HEK293 (cell line): ENCODE measurements around the gene PTPRN2.

Experiments used
- CTCF ChIA-PET: fragments of 350-600 bp; formaldehyde crosslinking; extraction: SDS; loops from one replicate; lab custom pipeline; 2021; ENCODE audit warnings: antibody characterized with exemption; lab: Yijun Ruan, JAX
- POLR2A ChIA-PET: fragments of 300-600 bp; formaldehyde crosslinking; extraction: SDS; loops from one replicate; lab custom pipeline; 2020; ENCODE audit warnings: antibody characterized with exemption, inconsistent platforms; lab: Yijun Ruan, JAX
- H3K27ac ChIP-seq: fragments of 200-500 bp; sonication (Bioruptor generic); 2 replicates; pipeline ENCODE4 v1.5.1; 2014; ENCODE audit warnings: low read depth, low read length, control low read depth, inconsistent platforms; ENCODE audit errors: extremely low read depth
- H3K36me3 ChIP-seq, 2 experiments: fragments of 200-500 bp in 1 of 2; sonication (Bioruptor generic) in 1 of 2; 1 replicate in 1 of 2; 2 replicates in 1 of 2; pipeline ENCODE4 v1.5.1; 2014 to 2017; ENCODE audit warnings: inconsistent platforms in 2 of 2, low read length in 2 of 2; ENCODE audit not compliant: control insufficient read depth in 2 of 2, insufficient read depth in 1 of 2
- H3K4me1 ChIP-seq: fragments of 200-500 bp; sonication (Bioruptor generic); 2 replicates; pipeline ENCODE4 v1.5.1; 2014; ENCODE audit warnings: mild to moderate bottlenecking, low read length, inconsistent platforms; ENCODE audit not compliant: control insufficient read depth, insufficient read depth
- H3K4me3 ChIP-seq: 2 replicates; pipeline ENCODE4 v1.5.1; 2011; ENCODE audit warnings: low read depth, mild to moderate bottlenecking, control low read depth, low read length, moderate library complexity
- H3K9me3 ChIP-seq: fragments of 200-500 bp; sonication (Bioruptor generic); 2 replicates; pipeline ENCODE4 v1.5.1; 2014; ENCODE audit warnings: low read depth, low read length, inconsistent platforms; ENCODE audit not compliant: control insufficient read depth, insufficient read depth
- EGR2 ChIP-seq: fragments of 450-650 bp; formaldehyde crosslinking; IDR thresholded peaks from 2 replicates; pipeline ENCODE4 v1.5.1; 2016; ENCODE audit warnings: low read depth, missing biosample characterization, missing genetic modification characterization
- GLIS1 ChIP-seq: fragments of 450-650 bp; formaldehyde crosslinking; IDR thresholded peaks from 2 replicates; pipeline ENCODE4 v1.5.1; 2016; ENCODE audit warnings: missing biosample characterization, missing genetic modification characterization
- GLIS2 ChIP-seq: fragments of 450-650 bp; formaldehyde crosslinking; IDR thresholded peaks from 2 replicates; pipeline ENCODE4 v1.5.1; 2016; ENCODE audit warnings: missing biosample characterization, missing genetic modification characterization
- KLF9 ChIP-seq: fragments of 450-650 bp; formaldehyde crosslinking; IDR thresholded peaks from 2 replicates; pipeline ENCODE4 v1.5.1; 2016; ENCODE audit warnings: missing biosample characterization, missing genetic modification characterization, low read depth
- MYNN ChIP-seq: fragments of 450-650 bp; formaldehyde crosslinking; IDR thresholded peaks from 2 replicates; pipeline ENCODE4 v1.5.1; 2016; ENCODE audit warnings: missing biosample characterization, missing genetic modification characterization, borderline replicate concordance
- SP7 ChIP-seq: fragments of 450-650 bp; formaldehyde crosslinking; IDR thresholded peaks from 2 replicates; pipeline ENCODE4 v1.5.1; 2016; ENCODE audit warnings: missing biosample characterization, missing genetic modification characterization
- WT1 ChIP-seq: fragments of 450-650 bp; formaldehyde crosslinking; IDR thresholded peaks from 2 replicates; pipeline ENCODE4 v1.5.1; 2016; ENCODE audit warnings: missing biosample characterization, missing genetic modification characterization
- ZBTB1 ChIP-seq: fragments of 450-650 bp; formaldehyde crosslinking; IDR thresholded peaks from 2 replicates; pipeline ENCODE4 v1.5.1; 2016; ENCODE audit warnings: missing biosample characterization, missing genetic modification characterization
- ZBTB49 ChIP-seq: fragments of 450-650 bp; formaldehyde crosslinking; IDR thresholded peaks from 2 replicates; pipeline ENCODE4 v1.5.1; 2016; ENCODE audit warnings: missing biosample characterization, missing genetic modification characterization, low read depth
- ZFHX2 ChIP-seq: fragments of 450-650 bp; formaldehyde crosslinking; conservative IDR thresholded peaks from 2 replicates; pipeline ENCODE4 v1.5.1; 2016; ENCODE audit warnings: missing biosample characterization, missing genetic modification characterization
- ZNF133 ChIP-seq: fragments of 450-650 bp; formaldehyde crosslinking; IDR thresholded peaks from 2 replicates; pipeline ENCODE4 v1.5.1; 2016; ENCODE audit warnings: missing biosample characterization, missing genetic modification characterization
- ZNF202 ChIP-seq: fragments of 450-650 bp; formaldehyde crosslinking; IDR thresholded peaks from 2 replicates; pipeline ENCODE4 v1.5.1; 2016; ENCODE audit warnings: missing biosample characterization, missing genetic modification characterization, borderline replicate concordance
- ZNF239 ChIP-seq: fragments of 450-650 bp; formaldehyde crosslinking; IDR thresholded peaks from 2 replicates; pipeline ENCODE4 v1.5.1; 2016; ENCODE audit warnings: missing biosample characterization, missing genetic modification characterization
- ZNF26 ChIP-seq: fragments of 450-650 bp; formaldehyde crosslinking; IDR thresholded peaks from 2 replicates; pipeline ENCODE4 v1.5.1; 2016; ENCODE audit warnings: missing biosample characterization, missing genetic modification characterization
- ZNF518A ChIP-seq: fragments of 450-650 bp; formaldehyde crosslinking; conservative IDR thresholded peaks from 2 replicates; pipeline ENCODE4 v1.5.1; 2016; ENCODE audit warnings: low read depth, missing biosample characterization, missing genetic modification characterization
- ZNF548 ChIP-seq: fragments of 450-650 bp; formaldehyde crosslinking; IDR thresholded peaks from 2 replicates; pipeline ENCODE4 v1.5.1; 2016; ENCODE audit warnings: missing biosample characterization, missing genetic modification characterization
- ZNF596 ChIP-seq: fragments of 450-650 bp; IDR thresholded peaks from 2 replicates; pipeline ENCODE4 v1.5.0; 2018; ENCODE audit warnings: missing biosample characterization, mild to moderate bottlenecking, missing genetic modification characterization, moderate library complexity
- ZNF610 ChIP-seq: fragments of 450-650 bp; formaldehyde crosslinking; IDR thresholded peaks from 2 replicates; pipeline ENCODE4 v1.5.1; 2016; ENCODE audit warnings: missing biosample characterization, missing genetic modification characterization, borderline replicate concordance
- ZNF645 ChIP-seq: fragments of 450-650 bp; formaldehyde crosslinking; IDR thresholded peaks from 2 replicates; pipeline ENCODE4; 2016; ENCODE audit warnings: missing biosample characterization, missing genetic modification characterization
- ZNF670 ChIP-seq: fragments of 450-650 bp; formaldehyde crosslinking; IDR thresholded peaks from 2 replicates; pipeline ENCODE4 v1.5.1; 2016; ENCODE audit warnings: missing biosample characterization, missing genetic modification characterization, low read depth
- ZNF76 ChIP-seq: fragments of 450-650 bp; formaldehyde crosslinking; IDR thresholded peaks from 2 replicates; pipeline ENCODE4; 2016; ENCODE audit warnings: low read depth, missing biosample characterization, missing genetic modification characterization, borderline replicate concordance
- ZNF792 ChIP-seq: fragments of 450-650 bp; formaldehyde crosslinking; IDR thresholded peaks from 2 replicates; pipeline ENCODE4 v1.5.1; 2016; ENCODE audit warnings: missing biosample characterization, missing genetic modification characterization

Gene PTPRN2

GRCh38 chr7:158282461-158283001 is 305.1 kb downstream of the PTPRN2 start:
- no peak overlapping the region for H3K4me3 ChIP-seq
- no peaks in the 10 kb centered on the region for H3K9me3 ChIP-seq
- H3K36me3 ChIP-seq = no peaks in the 10 kb centered on the region
- TF ChIP-seq ZNF610 (tag by site-specific recombination) = no peak
- peak; percentile 40; the same call in 1 of the 2 replicates for TF ChIP-seq EGR2 (tag by site-specific recombination)
- no peak for TF ChIP-seq WT1 (tag by site-specific recombination)
- TF ChIP-seq ZFHX2 = peak; percentile 65; the same call in 1 of the 2 replicates
- ChIA-PET CTCF (no interaction called here), POLR2A (no interaction called here)
- H3K4me1 ChIP-seq = no peaks in the 10 kb centered on the region
- H3K27ac ChIP-seq = no peak overlapping the region

GRCh38 chr7:158281441-158281840 is 306.2 kb downstream of the PTPRN2 start:
- no peaks in the 10 kb centered on the region for H3K36me3 ChIP-seq
- TF ChIP-seq ZNF26 (tag by site-specific recombination) (no peak), ZNF670 (tag by site-specific recombination) (no peak), KLF9 (tag by site-specific recombination) (no peak), ZNF596 (tag by site-specific recombination) (no peak), MYNN (tag by site-specific recombination) (no peak), ZNF792 (tag by site-specific recombination) (no peak), GLIS2 (tag by site-specific recombination) (no peak), ZNF202 (tag by site-specific recombination) (no peak), ZNF518A (tag by site-specific recombination) (no peak), ZNF239 (tag by site-specific recombination) (no peak), ZNF133 (no peak)
- ChIA-PET CTCF (no interaction called here), POLR2A (no interaction called here)
- H3K4me3 ChIP-seq = no peak overlapping the region
- H3K4me1 ChIP-seq = no peaks in the 10 kb centered on the region
- no peak overlapping the region for H3K27ac ChIP-seq
- H3K9me3 ChIP-seq = no peaks in the 10 kb centered on the region

- H3K27ac ChIP-seq = no peak overlapping the region
- H3K9me3 ChIP-seq = no peaks in the 10 kb centered on the region
- ChIA-PET POLR2A (no interaction called here), CTCF (no interaction called here)
- no peaks in the 10 kb centered on the region for H3K4me1 ChIP-seq
- no peak overlapping the region for H3K4me3 ChIP-seq
- H3K36me3 ChIP-seq = no peaks in the 10 kb centered on the region
- TF ChIP-seq ZBTB49 (tag by site-specific recombination) (no peak), ZNF76 (tag by site-specific recombination) (no peak), SP7 (tag by site-specific recombination) (no peak), ZNF548 (no peak), GLIS1 (no peak), ZBTB1 (tag by site-specific recombination) (no peak), ZNF596 (tag by site-specific recombination) (no peak), ZNF645 (tag by site-specific recombination) (no peak)
Observed at GRCh38 chr7:158280448-158281144, 307.0 kb downstream of the PTPRN2 start.
